ENCODE measurements around the gene RASSF3. TPM values are rescaled to one million over a fixed set of nuclear protein-coding genes. Genes with fewer than 3 reads are reported as not detected.

The RASSF3 gene
- polyA plus RNA-seq, 4 donors: 18.0 to 23.6 (median 23.1) TPM

DNA sequence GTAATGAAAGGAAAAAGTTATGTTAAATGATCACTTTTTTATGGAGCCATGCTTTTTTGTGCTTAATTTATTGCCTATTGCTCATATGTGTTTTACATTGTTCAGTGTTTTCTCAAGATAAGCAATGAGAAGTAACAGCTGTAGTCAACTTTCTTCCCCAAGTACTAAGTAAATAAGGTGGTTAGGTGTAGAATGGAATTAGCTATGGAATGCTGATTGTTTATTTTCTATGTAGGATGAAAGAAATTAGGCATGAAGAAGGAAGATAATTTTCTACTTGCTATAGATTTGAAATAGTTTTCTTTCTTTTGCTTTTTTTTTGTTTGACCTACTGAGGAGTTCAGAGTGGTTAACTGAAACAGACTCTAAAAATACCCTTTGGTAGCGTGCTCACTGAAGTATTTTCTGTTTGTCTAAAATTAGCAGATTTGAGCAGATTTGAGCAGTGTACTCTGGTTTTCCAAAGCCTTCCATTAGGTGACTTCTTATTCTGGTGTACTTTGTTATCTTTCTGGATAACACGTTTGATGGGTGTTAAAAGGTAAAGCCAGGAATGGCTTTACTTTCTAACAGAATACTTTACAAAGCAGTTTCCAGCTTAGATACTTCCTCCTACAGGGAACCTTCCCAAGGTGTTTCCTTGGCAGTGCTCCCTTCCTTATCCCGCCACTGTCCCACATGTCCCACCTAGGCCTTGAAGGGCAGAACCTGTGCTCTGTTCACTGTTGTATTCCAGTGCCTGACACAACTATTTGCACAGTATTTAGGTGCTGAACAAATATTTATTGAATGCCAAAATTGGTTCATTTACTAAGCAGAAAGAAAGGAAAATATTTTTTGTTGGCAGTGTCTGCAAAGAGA is 56.0 kb downstream of the RASSF3 start:
- DNase-seq (ENCODE audit: low read depth in 4 of 4, low spot score in 3 of 4): no peak

DNA sequence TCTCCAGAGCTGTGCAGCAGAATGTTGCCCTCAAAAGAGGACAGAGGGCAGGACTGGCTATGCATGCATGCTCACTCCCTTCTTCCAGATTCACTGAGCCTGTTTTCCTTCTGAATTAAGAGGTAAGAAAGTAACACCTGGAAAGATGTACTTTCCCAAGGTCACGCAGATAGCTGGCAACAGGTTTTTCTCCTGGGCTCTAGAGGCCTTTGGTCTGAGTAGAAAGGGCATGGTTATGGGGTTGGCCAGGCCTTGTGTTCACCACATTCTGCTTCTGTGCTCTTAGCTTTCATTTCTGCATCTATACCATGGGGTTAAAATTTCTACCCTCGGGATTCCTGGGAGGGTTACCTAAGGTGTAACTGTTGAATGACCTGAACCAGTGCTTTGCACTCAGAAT is 57.5 kb downstream of the RASSF3 start:
- no peak for DNase-seq (ENCODE audit: low read depth in 4 of 4, low spot score in 3 of 4)

DNA sequence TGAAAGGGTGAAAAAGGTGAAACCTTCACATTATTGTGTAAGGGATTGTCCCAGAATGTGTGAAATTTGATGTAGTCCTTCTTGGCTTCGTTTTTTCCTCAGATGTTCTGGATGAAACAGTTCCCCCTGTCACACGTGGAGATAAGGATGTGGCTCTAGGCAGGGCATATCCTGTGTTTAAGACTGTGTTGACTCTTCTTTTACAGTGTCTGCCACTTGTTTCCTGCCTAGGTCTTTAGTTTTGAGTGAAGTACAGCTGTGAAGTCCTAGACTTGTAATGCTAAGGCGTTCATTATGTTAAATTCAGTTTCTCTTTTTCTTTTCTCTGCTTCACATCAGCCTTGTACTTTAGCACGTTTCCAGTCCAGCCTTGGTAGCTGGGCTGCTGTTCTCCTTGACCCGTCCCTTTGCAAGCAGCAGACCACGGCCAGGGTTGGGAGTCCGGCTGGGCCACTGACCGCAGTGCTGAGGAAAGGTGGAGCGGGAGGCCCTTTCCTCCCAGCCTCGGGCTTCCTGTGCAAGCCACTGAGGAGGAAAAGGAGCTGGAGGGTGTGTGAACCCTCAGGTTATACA is 59.1 kb downstream of the RASSF3 start:
- DNase-seq (ENCODE audit: low read depth in 4 of 4, low spot score in 3 of 4): no peak

DNA sequence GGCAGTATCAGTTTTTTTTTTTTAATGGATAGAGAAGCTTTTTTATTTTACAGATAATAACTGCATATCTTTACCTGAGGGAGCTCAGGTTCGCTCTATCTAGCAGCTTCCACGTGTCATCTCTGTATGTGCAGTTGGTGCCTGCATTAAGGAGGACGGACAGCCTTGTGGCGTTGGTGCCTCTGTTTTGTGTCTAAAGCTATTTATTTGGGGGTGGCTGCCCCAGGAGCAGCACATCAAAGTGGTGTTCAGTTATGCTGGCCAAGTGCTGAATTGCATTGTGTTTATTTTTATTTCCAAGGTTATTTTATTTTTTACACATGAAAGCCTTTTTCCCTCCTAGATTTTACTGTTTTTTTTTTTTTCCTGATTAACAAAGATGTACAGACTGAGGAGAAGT is 59.7 kb downstream of the RASSF3 start:
- DNase-seq (ENCODE audit: low read depth in 4 of 4, low spot score in 3 of 4): no peak

DNA sequence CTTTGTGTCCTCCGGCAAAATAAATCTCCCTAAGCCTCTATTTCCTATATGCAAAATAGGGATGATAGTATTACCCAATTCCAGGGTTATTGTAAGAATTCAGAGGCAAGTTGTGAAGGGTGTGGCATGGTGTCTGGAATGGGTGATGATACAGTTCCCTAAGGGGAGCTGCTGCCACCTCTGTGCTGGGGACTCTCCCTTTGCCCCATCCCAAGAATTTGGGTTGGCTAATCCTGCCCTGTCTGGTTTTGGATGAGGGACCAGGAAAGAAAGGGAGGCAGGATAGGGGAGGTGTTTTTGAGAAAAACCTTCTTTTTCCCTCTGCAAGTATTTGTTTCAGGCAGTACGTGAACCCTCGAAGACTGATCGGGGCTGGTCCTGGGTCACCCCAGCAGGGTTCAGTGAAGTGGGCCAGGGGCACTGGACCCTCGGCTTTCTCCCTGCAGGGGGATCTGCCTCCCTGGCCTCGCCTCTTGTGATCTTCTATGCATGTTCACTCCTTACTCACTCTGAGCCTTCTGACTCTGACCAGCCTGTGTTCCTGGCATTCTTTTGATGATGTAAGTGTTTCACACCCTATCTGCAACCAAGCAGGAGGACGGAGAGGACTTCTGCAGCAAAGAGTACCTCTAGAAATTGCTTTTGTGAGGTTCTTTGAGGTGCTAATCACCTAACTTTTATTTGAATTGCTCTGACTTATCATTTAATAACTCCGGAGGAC is 60.8 kb downstream of the RASSF3 start:
- DNase-seq (ENCODE audit: low read depth in 4 of 4, low spot score in 3 of 4): no peak

DNA sequence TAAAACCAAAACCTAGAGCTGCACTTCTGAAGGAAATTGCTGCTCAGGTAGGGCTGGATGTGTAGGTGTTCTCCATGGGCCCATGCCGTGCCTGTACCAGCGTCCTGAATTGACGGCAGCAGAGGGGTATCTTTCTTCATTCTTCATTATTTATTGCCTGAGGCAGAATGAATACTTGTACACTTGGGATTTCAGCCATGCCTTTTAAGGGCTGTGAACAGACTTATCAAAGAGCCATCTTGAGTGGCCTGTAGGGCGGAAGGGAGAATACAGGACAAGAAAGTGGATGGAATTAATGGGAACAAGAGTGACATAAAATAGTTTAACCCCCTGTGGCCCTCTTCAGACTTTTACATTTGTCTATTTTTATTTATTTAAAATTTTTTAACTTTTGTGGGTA is 61.4 kb downstream of the RASSF3 start:
- DNase-seq (ENCODE audit: low read depth in 4 of 4, low spot score in 3 of 4): no peak

DNA sequence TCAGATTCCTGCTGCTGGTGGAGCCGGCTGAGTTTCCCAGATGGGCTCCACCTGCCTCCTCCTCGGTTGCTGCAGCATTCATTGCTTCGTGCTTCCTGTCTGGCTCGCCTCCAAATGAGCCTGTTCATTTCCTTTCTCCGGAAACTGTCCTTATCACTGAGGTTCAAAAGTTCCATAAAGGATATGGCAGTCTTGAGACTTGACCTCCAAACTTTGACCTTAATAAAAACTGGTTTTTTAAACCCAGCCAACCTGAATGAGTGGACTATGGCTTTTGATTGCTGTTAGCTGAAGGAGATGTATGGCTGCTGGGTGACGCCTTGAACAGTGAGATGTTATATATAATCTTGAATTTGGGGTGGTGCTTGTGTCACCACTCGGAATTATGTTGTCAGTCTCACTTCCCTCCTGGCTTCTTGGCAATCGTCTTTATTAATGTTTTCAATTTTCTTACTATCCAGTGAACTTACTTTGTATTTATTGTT is 62.7 kb downstream of the RASSF3 start:
- DNase-seq (ENCODE audit: low read depth in 4 of 4, low spot score in 3 of 4): no peak

DNA sequence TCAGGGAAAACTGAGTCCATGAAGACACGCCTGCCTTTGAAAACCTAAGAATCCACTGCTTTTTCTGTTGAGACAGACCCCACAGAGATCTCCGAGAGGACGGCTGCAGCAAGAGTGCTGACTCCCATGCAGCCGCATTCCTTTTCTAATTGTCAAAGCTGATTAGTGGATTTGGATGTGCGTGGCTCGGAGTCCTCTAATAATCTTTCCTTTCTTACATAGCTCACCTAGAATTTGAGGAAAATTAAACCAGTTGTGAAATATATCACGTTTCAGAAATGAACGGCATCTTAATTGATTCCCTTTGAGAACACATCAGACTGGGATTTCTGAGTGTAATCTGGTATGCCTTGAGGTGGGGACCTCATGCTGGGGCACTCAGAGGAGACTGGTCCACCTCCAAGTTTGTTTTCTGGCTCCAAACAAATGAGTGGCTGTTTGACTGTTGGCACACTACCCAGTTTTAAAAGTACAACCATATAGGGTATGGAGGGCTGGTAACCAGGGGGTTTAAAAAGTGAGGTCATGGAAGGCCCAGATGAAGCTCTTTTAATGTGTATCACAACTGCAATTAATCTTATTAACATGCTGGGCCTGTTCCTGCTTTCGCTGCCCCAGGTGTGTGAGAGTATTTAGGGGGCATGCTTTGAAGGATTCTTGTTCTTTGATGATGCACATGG is 63.3 kb downstream of the RASSF3 start:
- DNase-seq (ENCODE audit: low read depth in 4 of 4, low spot score in 3 of 4): no peak

DNA sequence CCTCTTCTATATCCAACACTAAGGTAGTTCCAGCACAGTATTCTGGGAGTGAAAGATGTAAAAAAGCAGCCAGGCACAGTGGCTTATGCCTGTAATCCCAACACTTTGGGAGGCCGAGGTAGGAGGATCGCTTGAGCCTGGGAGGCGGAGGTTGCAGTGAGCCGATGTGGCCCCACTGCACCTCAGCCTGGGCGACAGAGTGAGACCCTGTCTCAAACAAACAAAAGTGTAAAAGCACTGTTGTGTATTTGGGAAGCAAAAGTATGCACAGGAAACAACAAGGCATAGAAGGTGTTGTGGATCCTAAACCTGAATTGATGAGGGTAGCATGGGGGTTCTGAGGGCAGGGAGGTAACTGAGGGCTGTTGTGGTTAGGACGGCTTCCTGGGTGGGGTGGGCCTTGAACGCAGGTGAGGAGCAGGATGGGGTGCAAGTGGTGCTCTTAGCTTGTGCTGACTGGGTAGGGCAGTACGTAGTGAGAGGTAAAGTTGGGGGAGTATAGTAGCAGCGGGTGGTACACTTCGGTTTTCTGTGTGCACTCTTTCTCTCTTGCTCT is 64.2 kb downstream of the RASSF3 start:
- DNase-seq (ENCODE audit: low read depth in 4 of 4, low spot score in 3 of 4): no peak

DNA sequence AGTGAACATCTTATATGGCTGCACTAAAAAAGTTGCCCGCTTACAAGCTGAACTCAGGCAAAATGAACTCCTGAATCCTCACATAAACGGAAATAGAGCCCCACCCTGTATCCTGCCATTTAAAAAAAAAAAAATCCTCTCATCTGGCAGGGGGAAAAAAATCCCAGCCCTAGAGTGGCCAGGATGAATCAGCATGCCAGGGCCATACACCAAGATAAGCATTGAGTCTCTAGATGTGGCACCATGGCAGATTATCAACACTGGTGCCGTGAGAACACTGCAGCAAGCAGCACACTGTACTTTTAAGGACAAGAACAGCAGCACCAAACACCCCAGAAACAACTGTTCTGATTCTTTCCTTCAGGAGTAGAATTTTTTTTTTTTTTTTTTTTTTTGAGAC is 65.5 kb downstream of the RASSF3 start:
- DNase-seq (ENCODE audit: low read depth in 4 of 4, low spot score in 3 of 4): no peak

DNA sequence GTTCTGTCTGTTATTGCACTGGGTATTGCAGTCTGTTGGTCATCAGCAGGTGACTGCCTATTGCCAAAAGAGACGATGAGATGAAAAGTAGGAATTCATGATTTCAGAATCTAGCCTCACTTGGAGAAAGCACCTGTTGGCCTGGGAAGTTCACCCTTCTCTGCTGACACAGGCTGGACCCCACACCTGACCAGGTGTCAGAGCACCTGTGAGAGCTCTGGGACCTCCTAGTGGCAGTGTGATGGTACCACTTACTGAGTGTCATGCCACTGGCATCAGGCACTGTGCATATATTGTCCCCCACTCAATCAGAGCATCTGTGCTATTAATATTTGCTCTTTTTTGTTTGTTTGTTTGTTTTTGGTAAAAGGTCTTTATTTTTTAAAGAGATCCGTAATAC is 68.0 kb downstream of the RASSF3 start:
- DNase-seq (ENCODE audit: low read depth in 4 of 4, low spot score in 3 of 4): no peak

DNA sequence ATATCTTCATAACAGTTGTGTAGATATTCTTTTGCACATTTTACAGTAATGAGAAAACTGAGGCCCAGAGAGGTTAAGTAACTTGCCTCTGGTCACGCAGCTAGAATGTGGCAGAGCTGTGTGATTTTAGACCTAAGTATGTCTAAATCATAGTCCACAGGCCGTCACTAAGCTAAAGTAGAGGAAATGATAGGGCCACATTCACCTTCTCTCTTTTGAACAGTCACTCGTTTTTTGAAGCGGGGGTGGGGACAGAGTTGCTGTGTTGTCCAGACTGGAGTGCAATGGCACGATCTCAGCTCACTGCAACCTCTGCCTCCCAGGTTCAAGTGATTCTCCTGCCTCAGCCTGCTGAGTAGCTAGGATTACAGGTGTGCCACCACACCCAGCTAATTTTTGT is 68.5 kb downstream of the RASSF3 start:
- DNase-seq (ENCODE audit: low read depth in 4 of 4, low spot score in 3 of 4): no peak

DNA sequence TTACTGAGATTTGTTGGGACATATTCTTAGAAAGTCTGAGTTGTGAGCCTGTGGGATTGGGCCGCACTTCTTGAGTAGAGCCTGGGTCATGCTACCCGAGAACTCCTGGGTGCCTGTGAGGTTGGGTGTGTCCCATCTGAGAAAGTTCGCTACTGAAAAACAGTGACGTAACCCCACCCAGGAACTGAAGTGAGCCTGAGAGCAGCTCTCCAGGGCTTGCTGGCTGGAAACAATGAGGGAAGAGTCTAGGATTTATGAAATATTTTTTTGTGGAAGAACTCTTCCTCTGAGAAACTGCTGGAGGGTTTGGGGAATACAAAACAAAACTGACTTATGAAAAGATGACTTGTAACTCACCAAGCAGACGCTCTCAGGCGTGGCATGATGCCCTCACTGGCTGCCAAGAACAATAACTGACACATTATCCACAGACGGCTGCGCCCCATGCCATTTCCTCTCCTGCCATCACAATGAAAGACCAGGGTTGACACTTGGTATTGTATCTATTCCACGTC is 69.2 kb downstream of the RASSF3 start:
- DNase-seq (ENCODE audit: low read depth in 4 of 4, low spot score in 3 of 4): no peak

DNA sequence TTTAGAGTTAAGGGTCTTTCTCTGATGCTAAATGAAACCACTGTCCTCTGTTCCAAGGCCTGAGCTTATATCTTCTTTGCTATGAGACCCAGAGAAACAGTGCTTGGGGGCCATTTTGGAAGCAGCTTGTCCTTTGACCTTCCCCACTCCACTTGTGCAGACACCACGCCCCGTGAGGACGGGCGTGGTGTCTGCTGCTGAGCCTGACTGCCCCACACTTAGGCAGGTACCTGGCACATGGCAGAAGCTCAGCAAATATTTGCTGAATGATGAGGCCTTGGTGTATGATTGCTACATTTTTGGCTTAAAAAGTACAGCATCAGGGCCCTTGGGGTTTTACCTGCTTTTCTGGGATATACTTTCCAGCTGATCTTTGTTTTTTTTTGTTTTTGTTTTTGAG is 69.9 kb downstream of the RASSF3 start:
- DNase-seq (ENCODE audit: low read depth in 4 of 4, low spot score in 3 of 4): no peak

DNA sequence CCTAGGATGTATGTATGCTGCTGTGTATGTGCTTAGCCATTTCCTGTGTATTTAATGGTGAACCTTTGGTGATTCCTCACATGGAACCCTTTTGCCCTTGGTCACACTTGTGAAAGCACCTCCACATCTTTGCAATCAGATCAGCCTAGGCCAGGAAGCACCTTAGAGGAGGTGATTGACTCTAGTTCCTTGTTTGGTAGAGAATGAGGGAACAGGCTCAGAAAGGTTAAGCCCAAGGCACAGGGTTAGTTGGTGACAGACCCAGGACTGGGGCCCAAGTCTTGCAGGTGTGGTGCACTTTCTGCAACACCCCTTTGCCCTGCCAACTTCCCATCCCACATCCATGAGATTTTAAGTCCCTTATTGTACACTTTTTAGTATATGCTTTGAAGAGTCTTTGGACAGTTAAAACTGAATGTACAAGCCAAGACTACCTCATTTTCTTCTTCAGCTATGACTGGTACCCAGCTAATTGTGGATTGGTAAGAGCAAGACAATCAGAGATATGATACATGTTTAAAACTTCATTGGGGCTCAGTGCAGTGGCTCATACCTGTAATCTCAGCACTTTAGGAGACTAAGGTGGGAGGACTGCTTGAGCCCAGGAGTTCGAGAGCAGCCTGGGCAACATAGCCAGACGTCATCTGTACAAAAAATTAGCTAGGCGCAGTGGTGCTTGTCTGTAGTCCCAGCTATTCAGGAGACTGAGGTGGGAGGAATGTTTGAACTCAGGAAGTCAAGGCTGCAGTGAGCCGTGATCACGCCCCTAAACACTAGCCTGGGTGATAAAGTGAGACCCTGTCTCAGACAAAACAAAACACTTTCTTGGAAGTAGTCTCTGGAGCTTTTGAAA is 71.1 kb downstream of the RASSF3 start:
- no peak for DNase-seq (ENCODE audit: low read depth in 4 of 4, low spot score in 3 of 4)

DNA sequence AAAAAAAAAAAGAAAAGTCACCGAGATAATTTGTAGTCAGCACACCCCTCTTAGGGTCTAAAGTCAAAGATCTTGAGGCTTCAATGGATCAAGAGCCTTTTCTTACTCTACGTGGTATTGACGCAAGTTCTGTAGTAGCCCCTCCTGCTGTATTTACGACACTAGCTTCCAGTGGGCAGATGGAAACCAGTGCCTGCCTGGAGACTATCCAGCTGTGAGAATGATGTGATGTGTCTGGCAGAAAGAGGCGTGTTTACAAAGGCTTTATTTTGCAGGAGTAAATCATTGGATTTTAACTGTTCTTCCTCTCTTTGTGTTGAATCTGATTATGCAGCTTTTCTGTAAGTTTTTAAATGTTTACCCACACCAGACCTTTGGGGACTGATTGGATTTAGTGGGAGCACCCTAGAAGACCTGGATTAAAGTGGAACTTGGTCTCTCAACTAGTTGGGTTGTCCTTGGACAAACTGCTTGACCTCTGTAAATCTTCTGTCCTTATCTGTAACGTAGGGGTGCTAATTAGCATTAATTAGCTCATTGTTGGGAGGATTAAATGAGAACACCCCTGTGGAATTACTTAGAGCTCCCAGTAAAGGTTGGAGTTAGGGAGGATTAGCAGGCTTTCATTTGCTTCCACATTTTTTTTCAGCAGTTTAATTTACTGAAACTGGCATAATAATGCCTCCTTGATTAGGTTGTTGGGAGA is 72.4 kb downstream of the RASSF3 start:
- DNase-seq (ENCODE audit: low read depth in 4 of 4, low spot score in 3 of 4): peak in 1 of 4 donors; percentile 70

DNA sequence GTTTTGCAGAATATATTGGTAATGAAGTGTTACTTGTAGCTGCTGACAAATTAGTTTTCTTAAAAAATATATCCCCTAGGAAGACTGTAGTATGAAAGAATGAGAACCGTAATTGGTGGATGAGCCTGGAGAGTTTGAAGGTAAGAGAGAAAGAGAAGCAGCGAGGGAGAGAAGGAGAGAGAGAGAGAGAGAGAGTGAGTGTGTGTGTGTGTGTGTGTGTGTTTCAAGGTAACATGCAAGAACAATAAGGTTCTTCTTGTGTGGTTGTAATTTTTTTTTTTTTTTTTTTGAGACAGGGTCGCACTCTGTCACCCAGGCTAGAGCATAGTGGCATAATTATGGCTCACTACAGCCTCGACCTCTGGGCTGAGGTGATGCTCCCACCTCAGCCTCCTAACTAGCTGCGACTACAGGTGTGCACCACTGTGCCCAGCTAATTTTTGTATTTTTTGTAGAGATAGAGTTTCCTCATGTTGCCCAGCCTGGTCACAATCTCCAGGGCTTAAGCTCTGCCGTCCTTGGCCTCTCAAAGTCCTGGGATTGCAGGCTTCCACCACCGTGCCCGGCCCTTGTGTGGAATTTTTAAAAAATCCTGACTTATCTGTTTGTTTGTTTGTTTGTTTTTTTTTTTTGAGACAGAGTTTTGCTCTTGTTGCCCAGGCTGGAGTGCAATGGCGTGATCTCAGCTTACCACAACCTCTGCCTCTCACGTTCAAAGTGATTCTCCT is 73.7 kb downstream of the RASSF3 start:
- no peak for DNase-seq (ENCODE audit: low read depth in 4 of 4, low spot score in 3 of 4)

DNA sequence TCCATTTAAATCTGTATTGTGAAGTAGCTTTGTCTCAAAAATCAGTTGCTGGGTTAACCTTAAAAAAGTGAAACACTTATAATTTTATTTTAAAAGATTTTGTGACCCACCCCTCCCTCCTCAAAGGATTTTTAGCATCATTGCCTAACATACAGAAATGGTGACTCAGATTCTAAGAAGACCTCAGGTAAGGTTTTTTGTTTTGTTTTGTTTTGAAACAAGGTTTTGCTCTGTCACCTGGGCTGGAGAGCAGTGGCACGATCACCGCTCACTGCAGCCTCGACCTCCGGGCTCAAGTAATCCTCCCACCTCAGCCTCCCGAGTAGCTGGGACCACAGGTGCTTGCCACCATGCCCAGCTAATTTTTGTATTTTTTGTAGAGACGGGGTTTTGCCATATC is 74.8 kb downstream of the RASSF3 start:
- no peak for DNase-seq (ENCODE audit: low read depth in 4 of 4, low spot score in 3 of 4)

All from right renal pelvis (tissue), 4 donors.